Measurements from ENCODE around the gene OAS1. TPM values are rescaled to one million over a fixed set of nuclear protein-coding genes. Genes with fewer than 3 reads are reported as not detected.

Gene OAS1
- total RNA-seq, 1 experiment from 2014 or later, result 10.2 TPM

- no peaks in the 10 kb centered on the region for H3K36me3 ChIP-seq (ENCODE audit: low read depth, low read length)
- CTCF ChIA-PET, result interaction anchor here (0.6 kb wide), 1 partner anchor 42 kb away, joined by 4 read pairs; no protein-coding TSS in a partner anchor
- BruUV-seq (replicated peaks), result no TSS peak
These were observed 35.8 kb downstream of the OAS1 start for GRCh38 chr12:112942572-112942971.

GRCh38 chr12:112944024-112944690, 37.4 kb downstream of the OAS1 start:
- intact Hi-C loops (cut with micrococcal nuclease), result no loop called here
- BruUV-seq (replicated peaks), result no TSS peak
- Histone ChIP-seq H4K20me1 (ENCODE audit: low read length) (no peaks in the 10 kb centered on the region), H2AFZ (ENCODE audit: low read length) (no peak overlapping the region), H3K9ac (ENCODE audit: low read length) (no peak overlapping the region), H3K9me3 (ENCODE audit: low read length) (no peaks in the 10 kb centered on the region), H3K4me3 (ENCODE audit: low read length) (no peak overlapping the region), H3K4me1 (ENCODE audit: insufficient read depth, low read length) (peaks cover 9% of the 10 kb centered on the region), H3F3A (ENCODE audit: low read length, unreplicated experiment) (no peaks in the 10 kb centered on the region), H3K4me2 (ENCODE audit: low read length) (no peak overlapping the region), H3K27me3 (ENCODE audit: low read length) (no peaks in the 10 kb centered on the region), H3K27ac (ENCODE audit: low read length) (no peak overlapping the region), H3K9me2 (replicated peaks; ENCODE audit: low read length) (no peaks in the 10 kb centered on the region), H3K36me3 (ENCODE audit: low read depth, low read length) (no peaks in the 10 kb centered on the region), H3K79me2 (ENCODE audit: low read length) (peaks cover 7% of the 10 kb centered on the region; the same call in 1 of the 2 replicates)
- ChIA-PET POLR2A (ENCODE audit: unreplicated experiment) (no interaction called here), CTCF (no interaction called here)
- ATAC-seq (no peak), DNase-seq (no peak)
- TF ChIP-seq EZH2 (IDR thresholded peaks at IDR 0.05; ENCODE audit: low read length, unreplicated experiment) (no peak), CTCF (conservative IDR thresholded peaks at IDR 0.05; ENCODE audit: low read depth, low read length) (no peak), EZH2phosphoT487 (IDR thresholded peaks at IDR 0.05; ENCODE audit: borderline replicate concordance, low read length) (no peak)

More at GRCh38 chr12:112942572-112942971, 35.8 kb downstream of the OAS1 start:
- no peak for DNase-seq
- Histone ChIP-seq H3K4me3 (ENCODE audit: low read length) (no peak overlapping the region), H3K9me3 (ENCODE audit: low read length) (no peaks in the 10 kb centered on the region), H3K27me3 (ENCODE audit: low read length) (no peaks in the 10 kb centered on the region), H3K4me2 (ENCODE audit: low read length) (no peak overlapping the region), H4K20me1 (ENCODE audit: low read length) (no peaks in the 10 kb centered on the region), H3K9me2 (replicated peaks; ENCODE audit: low read length) (no peaks in the 10 kb centered on the region), H3K27ac (ENCODE audit: low read length) (no peak overlapping the region), H2AFZ (ENCODE audit: low read length) (no peak overlapping the region), H3K4me1 (ENCODE audit: insufficient read depth, low read length) (peaks cover 16% of the 10 kb centered on the region), H3K79me2 (ENCODE audit: low read length) (peaks cover 8% of the 10 kb centered on the region; the same call in 1 of the 2 replicates), H3K9ac (ENCODE audit: low read length) (no peak overlapping the region), H3F3A (ENCODE audit: low read length, unreplicated experiment) (no peaks in the 10 kb centered on the region)
- POLR2A ChIA-PET (ENCODE audit: unreplicated experiment), result no interaction called here
- TF ChIP-seq CTCF (conservative IDR thresholded peaks at IDR 0.05; ENCODE audit: low read depth, low read length), result no peak
- no peak for TF ChIP-seq EZH2phosphoT487 (IDR thresholded peaks at IDR 0.05; ENCODE audit: borderline replicate concordance, low read length)
- no peak for TF ChIP-seq EZH2 (IDR thresholded peaks at IDR 0.05; ENCODE audit: low read length, unreplicated experiment)
- intact Hi-C loops (cut with micrococcal nuclease), result no loop called here
- ATAC-seq, result no peak

GRCh38 chr12:112945515-112945914, 38.8 kb downstream of the OAS1 start:
- Histone ChIP-seq H3K9me2 (replicated peaks; ENCODE audit: low read length) (no peaks in the 10 kb centered on the region), H3K9ac (ENCODE audit: low read length) (no peak overlapping the region), H3K4me1 (ENCODE audit: insufficient read depth, low read length) (no peaks in the 10 kb centered on the region), H2AFZ (ENCODE audit: low read length) (no peak overlapping the region), H3K79me2 (ENCODE audit: low read length) (no peaks in the 10 kb centered on the region), H3K9me3 (ENCODE audit: low read length) (no peaks in the 10 kb centered on the region), H3K36me3 (ENCODE audit: low read depth, low read length) (no peaks in the 10 kb centered on the region), H3F3A (ENCODE audit: low read length, unreplicated experiment) (no peaks in the 10 kb centered on the region), H3K4me2 (ENCODE audit: low read length) (no peak overlapping the region), H3K27me3 (ENCODE audit: low read length) (no peaks in the 10 kb centered on the region), H4K20me1 (ENCODE audit: low read length) (no peaks in the 10 kb centered on the region), H3K4me3 (ENCODE audit: low read length) (no peak overlapping the region), H3K27ac (ENCODE audit: low read length) (no peak overlapping the region)
- no TSS peak for BruUV-seq (replicated peaks)
- ChIA-PET CTCF (no interaction called here), POLR2A (ENCODE audit: unreplicated experiment) (no interaction called here)
- ATAC-seq (no peak), DNase-seq (no peak)
- TF ChIP-seq CTCF (conservative IDR thresholded peaks at IDR 0.05; ENCODE audit: low read depth, low read length) (no peak), EZH2 (IDR thresholded peaks at IDR 0.05; ENCODE audit: low read length, unreplicated experiment) (no peak), EZH2phosphoT487 (IDR thresholded peaks at IDR 0.05; ENCODE audit: borderline replicate concordance, low read length) (no peak)
- intact Hi-C loops (cut with micrococcal nuclease), result no loop called here

All from PC-3 (cell line).